Measurements from ENCODE around the gene PEX3.
"Not testable (repeated sequence)": the region's sequence is repeated elsewhere in the genome, so short reads cannot be mapped to it uniquely, and the experiment has no call there.

PEX3 gene

GRCh38 chr6:143449082-143449713 lies 1.4 kb upstream of the PEX3 start:
- no peak for DNase-seq

- peak; percentile 40 for DNase-seq
Measured at GRCh38 chr6:143449714-143450452, 722 bp upstream of the PEX3 start.

- DNase-seq = no peak
Measured at GRCh38 chr6:143451531-143451930, 926 bp downstream of the PEX3 start.

- DNase-seq = no peak
Measured at GRCh38 chr6:143457563-143458359, 7.2 kb downstream of the PEX3 start.

- no peak for DNase-seq
Measured at GRCh38 chr6:143465546-143465945, 14.9 kb downstream of the PEX3 start.

- no peak for DNase-seq
Measured at GRCh38 chr6:143468026-143468425, 17.4 kb downstream of the PEX3 start.

- not testable (repeated sequence) for DNase-seq
Measured at GRCh38 chr6:143468823-143469222, 18.2 kb downstream of the PEX3 start.

- DNase-seq = no peak
Measured at GRCh38 chr6:143471822-143472221, 21.2 kb downstream of the PEX3 start.

- DNase-seq = no peak
Measured at GRCh38 chr6:143476545-143476944, 25.9 kb downstream of the PEX3 start.

- no peak for DNase-seq
Measured at GRCh38 chr6:143478479-143479062, 28.0 kb downstream of the PEX3 start.

- DNase-seq = no peak
Measured at GRCh38 chr6:143482593-143482992, 32.0 kb downstream of the PEX3 start.

GRCh38 chr6:143485967-143486366 lies 35.4 kb downstream of the PEX3 start:
- no peak for DNase-seq

GRCh38 chr6:143486752-143487151 lies 36.1 kb downstream of the PEX3 start:
- DNase-seq = no peak

- no peak for DNase-seq
Measured at GRCh38 chr6:143490244-143490643, 39.6 kb downstream of the PEX3 start.

GRCh38 chr6:143490775-143491174 lies 40.2 kb downstream of the PEX3 start:
- DNase-seq = no peak

- no peak for DNase-seq
Measured at GRCh38 chr6:143496974-143497373, 46.4 kb downstream of the PEX3 start.

GRCh38 chr6:143498428-143498827 lies 47.8 kb downstream of the PEX3 start:
- peak; percentile 13 for DNase-seq

- DNase-seq = no peak
Measured at GRCh38 chr6:143501851-143502250, 51.2 kb downstream of the PEX3 start.

- no peak for DNase-seq
Measured at GRCh38 chr6:143504369-143504768, 53.8 kb downstream of the PEX3 start.

- no peak for DNase-seq
Measured at GRCh38 chr6:143505111-143505510, 54.5 kb downstream of the PEX3 start.

- no peak for DNase-seq
Measured at GRCh38 chr6:143505537-143505936, 54.9 kb downstream of the PEX3 start.

GRCh38 chr6:143506199-143506598 lies 55.6 kb downstream of the PEX3 start:
- DNase-seq = no peak

GRCh38 chr6:143506620-143507019 lies 56.0 kb downstream of the PEX3 start:
- no peak for DNase-seq
